ENCODE data around the gene SLC37A1.

SLC37A1 gene

DNA sequence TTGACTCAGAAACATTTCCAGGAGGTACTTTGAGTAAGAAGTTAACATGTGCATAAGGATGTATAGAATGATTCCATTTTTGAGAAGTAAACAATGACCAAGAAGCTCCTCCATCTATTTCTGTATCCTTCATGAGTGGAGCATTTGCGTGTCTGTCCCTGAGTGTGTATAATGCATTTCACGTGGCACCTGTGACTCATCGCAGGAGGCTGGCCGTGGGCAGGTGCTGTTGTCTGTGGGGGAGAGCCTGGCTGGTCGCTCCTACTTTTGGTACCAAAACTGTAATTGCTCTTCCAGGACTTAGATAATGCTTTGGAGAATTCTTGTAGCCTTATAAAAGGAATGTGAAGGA, 16.5 kb downstream of the SLC37A1 start:
- DNase-seq: no peak

- no peak for DNase-seq
Observed at GRCh38 chr21:42531771-42532170, 18.1 kb downstream of the SLC37A1 start.

GRCh38 chr21:42532466-42533181, 19.0 kb downstream of the SLC37A1 start:
- no peak for DNase-seq

DNA sequence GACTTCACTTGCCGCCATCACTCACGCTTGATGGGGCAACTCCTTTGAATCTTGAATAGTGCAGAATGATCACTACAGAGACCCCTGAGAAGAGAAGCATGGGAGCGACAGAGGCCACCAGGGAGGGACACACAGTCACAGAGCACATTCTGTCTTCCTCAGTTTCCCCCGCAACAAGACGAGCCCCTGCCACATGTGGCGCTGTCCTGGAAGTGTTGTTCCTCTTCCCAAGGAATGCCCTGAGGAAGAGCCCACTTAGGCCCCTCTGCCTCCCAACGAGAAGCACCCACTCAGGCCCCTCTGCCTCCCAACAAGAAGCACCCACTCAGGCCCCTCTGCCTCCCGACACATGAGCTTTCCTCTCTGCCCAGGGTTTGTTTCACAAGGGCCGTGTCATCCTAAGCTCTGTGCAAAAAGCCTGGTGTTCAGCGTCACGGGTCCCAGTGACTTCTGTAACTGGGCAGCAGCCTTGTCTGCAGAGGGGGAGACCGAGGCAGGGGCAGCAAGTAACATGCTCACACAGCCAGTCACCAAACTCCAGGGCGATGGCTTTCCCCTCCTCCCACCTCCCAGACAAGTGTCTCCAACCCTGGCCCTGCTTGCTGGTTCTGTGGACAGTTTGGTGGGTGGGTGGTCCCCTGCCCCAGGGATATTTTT, 19.8 kb downstream of the SLC37A1 start:
- no peak for DNase-seq

GRCh38 chr21:42533963-42534355, 20.3 kb downstream of the SLC37A1 start:
- no peak for DNase-seq

DNA sequence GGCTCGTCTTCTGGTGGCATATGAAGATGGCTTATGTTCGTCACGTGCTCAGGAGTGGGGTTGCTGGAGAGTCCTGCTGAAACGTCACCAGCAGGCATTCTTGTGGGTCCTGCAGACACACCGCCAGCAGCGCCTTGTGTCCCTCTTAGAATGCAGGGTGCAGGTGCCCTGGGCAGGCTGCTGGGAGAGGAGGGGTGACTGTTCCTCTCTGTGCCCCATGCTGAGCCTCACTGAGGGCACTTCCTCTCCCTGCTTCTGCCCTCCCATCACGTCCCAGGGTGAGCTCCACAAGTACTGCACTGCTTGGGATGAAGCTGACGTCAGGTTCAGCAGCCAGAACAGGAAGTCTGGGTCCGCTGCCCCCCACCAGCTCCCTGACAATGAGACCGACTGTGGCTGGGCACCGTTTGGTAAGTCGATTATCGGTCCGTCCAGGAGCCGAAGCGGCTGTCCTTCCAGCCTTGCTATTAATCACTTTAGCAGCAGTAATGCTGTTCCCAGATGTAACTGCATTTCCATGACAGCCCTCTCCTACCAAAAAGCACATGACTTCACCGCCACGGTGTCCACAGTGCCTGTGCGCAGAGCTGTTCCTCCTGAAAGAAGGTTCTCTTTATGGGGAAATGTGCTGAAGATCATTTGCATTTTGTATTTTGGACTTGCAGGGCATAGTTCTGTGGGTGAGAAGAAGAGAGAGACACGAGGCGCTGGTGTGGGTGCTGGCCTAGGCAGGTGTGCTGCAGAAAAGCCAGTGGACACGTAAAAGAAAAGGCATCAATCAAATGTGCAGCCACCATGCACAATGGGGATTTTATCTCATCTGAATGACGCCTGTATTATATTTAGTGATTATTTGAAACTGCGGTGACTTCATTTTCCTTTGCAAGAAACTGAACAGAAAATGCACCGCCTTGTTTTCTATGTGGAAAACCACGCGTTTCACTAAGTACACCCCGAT, 21.0 kb downstream of the SLC37A1 start:
- no peak for DNase-seq

DNA sequence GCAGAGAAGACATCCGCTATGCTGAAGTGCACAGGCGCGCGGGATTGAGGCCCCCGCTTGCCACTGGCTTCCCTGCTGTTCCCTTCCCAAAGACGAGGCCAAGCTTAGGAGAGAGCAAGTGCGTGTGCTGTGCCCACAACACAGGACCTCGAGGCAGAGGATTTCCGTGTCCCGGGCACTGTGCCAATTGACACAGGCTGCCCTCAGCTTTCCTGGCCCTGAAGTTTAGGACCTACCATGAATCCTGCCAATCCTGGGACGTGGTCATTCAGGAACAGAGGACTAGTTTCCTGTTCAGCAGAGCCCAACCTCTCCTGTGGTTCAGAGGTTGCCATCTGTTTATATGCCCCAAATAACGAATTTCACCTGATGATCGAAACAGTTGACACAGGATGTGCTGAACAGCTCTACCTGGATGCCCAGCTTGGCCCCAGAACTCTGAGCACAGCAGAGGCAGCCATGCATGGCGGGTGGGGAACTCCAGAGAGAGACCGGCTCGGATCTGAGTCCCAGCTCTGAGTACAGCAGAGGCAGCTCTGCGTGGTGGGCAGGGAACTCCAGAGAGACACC, 22.0 kb downstream of the SLC37A1 start:
- no peak for DNase-seq

GRCh38 chr21:42536601-42537000, 22.9 kb downstream of the SLC37A1 start:
- DNase-seq: no peak

GRCh38 chr21:42537106-42537742, 23.6 kb downstream of the SLC37A1 start:
- no peak for DNase-seq

DNA sequence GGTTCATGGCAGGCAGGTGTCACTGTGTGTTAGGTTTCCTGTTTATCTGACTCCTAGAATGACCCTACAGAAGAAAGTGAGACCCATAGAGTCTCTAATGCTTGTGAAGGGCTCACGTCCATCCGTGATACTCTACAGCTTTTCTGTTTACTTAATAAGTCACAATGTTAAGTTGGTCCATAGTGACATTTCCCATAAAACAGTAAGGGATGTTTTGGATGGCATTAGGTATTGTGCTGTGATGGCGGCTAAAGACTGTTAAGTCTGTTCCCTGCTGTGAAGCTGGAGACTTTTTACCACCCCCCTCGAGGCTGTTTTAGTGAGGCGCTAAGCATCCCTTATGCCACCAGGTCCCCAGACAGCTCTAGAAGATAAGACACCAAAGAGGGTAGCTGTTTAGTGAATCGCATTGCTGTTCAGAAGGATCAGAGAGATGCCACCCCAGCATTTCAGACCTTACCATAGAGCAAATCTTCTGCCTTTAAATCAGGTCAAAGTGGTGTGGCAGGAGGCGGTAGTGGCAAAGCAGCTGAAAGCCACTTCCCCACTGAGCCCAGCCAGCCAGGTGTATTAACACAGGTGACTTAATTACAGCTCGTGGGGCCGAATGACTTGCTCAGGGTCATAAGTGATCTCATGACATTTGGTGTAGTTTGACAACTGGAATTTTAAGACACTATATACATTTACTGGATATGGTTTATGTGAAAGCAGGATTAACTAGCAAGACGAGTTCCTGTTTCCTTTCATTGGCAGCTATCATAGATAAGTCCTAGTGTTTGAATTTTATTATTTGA, 25.0 kb downstream of the SLC37A1 start:
- DNase-seq: no peak

DNA sequence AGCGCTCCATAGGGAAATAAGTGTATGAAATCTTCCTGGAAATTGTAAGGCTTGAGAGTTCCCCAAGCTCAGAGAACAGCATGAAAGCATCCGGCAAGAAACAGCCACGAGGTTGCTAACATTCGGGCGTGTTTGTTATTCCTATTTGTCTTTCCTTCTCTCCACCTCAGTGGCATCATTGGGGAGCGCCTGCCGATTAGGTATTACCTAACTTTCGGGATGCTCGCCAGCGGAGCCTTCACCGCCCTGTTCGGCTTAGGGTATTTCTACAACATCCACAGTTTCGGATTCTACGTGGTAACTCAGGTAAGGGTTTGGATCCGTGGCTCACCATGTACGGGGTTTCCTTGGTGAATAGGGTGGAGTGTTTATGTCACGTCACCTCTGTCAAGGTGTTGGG, 25.7 kb downstream of the SLC37A1 start:
- no peak for DNase-seq

GRCh38 chr21:42539931-42540343, 26.3 kb downstream of the SLC37A1 start:
- DNase-seq: no peak

- DNase-seq: no peak
Observed at GRCh38 chr21:42540396-42540795, 26.7 kb downstream of the SLC37A1 start.

- DNase-seq: no peak
Observed at GRCh38 chr21:42541174-42541573, 27.5 kb downstream of the SLC37A1 start.

GRCh38 chr21:42541618-42542017, 28.0 kb downstream of the SLC37A1 start:
- no peak for DNase-seq

DNA sequence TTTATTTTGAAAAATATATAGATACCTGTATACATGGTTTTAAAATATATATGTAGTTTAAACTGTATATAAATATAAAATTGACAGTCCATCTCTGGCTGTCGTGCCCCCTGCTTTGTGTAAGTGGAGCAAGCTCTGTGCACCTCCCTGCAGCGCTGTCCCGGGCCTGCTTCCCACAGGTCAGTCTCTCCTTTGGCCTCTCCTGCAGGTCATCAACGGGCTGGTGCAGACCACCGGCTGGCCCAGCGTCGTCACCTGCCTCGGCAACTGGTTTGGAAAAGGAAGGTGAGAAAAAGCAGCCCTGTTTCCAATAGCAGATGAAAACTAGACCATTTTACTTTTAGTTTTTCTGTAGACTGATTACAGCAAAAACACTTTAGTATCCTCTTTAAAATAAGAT, 28.5 kb downstream of the SLC37A1 start:
- DNase-seq: no peak

GRCh38 chr21:42542596-42542995, 28.9 kb downstream of the SLC37A1 start:
- DNase-seq: no peak

GRCh38 chr21:42543106-42543847, 29.6 kb downstream of the SLC37A1 start:
- no peak for DNase-seq

- DNase-seq: no peak
Observed at GRCh38 chr21:42544544-42544943, 30.9 kb downstream of the SLC37A1 start.

DNA sequence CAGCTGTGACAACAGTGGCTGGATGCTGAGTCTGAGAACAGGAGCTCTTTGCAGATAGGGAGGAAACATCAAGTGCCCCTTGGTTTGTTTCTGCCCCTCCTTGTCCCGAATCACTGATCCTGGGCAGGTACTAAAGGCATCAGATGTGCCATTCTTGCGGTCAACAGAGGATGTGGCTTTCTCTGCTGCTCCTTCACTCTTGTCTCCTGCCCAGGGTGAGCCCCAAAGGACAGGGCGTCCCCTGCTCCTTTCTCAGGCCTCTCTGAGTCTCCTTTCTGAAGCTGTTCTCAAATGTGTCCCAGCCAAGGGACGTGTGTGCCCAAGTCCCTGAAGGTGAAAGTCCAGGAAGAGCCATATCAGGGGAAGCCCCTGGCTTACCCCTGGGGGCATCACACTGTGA, 31.7 kb downstream of the SLC37A1 start:
- DNase-seq: no peak

- DNase-seq: no peak
Observed at GRCh38 chr21:42545745-42546144, 32.1 kb downstream of the SLC37A1 start.
